ENCODE results near the gene MARK3.

GRCh38 chr14:103337794-103338193 is 47.4 kb upstream of the MARK3 start:
- TF ChIP-seq POLR2A (IDR thresholded peaks at IDR 0.05; ENCODE audit: borderline replicate concordance, extremely low read depth, insufficient read depth, insufficient read length) (no peak), CTCF (IDR thresholded peaks at IDR 0.05 in 2 of 3, conservative IDR thresholded peaks at IDR 0.05 in 1 of 3; ENCODE audit: borderline replicate concordance in 1 of 3, insufficient read depth in 1 of 3, low read depth in 2 of 3, low read length in 2 of 3) (no peak), SRF (IDR thresholded peaks at IDR 0.05; ENCODE audit: low read depth) (no peak)
- TF ChIP-seq, protein P1, sequence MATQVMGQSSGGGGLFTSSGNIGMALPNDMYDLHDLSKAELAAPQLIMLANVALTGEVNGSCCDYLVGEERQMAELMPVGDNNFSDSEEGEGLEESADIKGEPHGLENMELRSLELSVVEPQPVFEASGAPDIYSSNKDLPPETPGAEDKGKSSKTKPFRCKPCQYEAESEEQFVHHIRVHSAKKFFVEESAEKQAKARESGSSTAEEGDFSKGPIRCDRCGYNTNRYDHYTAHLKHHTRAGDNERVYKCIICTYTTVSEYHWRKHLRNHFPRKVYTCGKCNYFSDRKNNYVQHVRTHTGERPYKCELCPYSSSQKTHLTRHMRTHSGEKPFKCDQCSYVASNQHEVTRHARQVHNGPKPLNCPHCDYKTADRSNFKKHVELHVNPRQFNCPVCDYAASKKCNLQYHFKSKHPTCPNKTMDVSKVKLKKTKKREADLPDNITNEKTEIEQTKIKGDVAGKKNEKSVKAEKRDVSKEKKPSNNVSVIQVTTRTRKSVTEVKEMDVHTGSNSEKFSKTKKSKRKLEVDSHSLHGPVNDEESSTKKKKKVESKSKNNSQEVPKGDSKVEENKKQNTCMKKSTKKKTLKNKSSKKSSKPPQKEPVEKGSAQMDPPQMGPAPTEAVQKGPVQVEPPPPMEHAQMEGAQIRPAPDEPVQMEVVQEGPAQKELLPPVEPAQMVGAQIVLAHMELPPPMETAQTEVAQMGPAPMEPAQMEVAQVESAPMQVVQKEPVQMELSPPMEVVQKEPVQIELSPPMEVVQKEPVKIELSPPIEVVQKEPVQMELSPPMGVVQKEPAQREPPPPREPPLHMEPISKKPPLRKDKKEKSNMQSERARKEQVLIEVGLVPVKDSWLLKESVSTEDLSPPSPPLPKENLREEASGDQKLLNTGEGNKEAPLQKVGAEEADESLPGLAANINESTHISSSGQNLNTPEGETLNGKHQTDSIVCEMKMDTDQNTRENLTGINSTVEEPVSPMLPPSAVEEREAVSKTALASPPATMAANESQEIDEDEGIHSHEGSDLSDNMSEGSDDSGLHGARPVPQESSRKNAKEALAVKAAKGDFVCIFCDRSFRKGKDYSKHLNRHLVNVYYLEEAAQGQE (IDR thresholded peaks at IDR 0.05; ENCODE audit: low read depth) = no peak
